ENCODE measurements around the gene FLT1. TPM values are rescaled to one million over a fixed set of nuclear protein-coding genes. Genes with fewer than 3 reads are reported as not detected.

FLT1 gene
- total and polyA plus RNA-seq, 2 of the 13 experiments (the other 11 are each of a cell fraction or from before 2014, with no cell fraction given): 0.02 TPM; not detected in 1

- CTCF ChIA-PET (ENCODE audit: low intra/inter-chr PET ratio, low total read pairs): no interaction called here
- FAIRE-seq: no peak
- Histone ChIP-seq H3K27ac (ENCODE audit: extremely low read length, insufficient read depth, low read length) (no peak overlapping the region), H4K20me1 (ENCODE audit: insufficient read depth, low read length) (no peaks in the 10 kb centered on the region), H2AFZ (ENCODE audit: low read length) (no peak overlapping the region), H3K9ac (ENCODE audit: insufficient read depth, low read depth, low read length) (no peak overlapping the region), H3K4me1 (ENCODE audit: insufficient read depth, low read length) (no peaks in the 10 kb centered on the region), H3K27me3 (ENCODE audit: control insufficient read depth in 1 of 2, insufficient read depth in 2 of 2, low read length in 2 of 2) (peaks cover 0 to 12% of the 10 kb centered on the region in 2 experiments; a peak in 1 of 5 replicates), H3K4me3 (replicated peaks in 1 of 3; ENCODE audit: insufficient read depth in 1 of 3, low read depth in 2 of 3, low read length in 3 of 3) (no peak overlapping the region), H3K36me3 (replicated peaks in 1 of 2; ENCODE audit: control insufficient read depth in 1 of 2, insufficient read depth in 2 of 2, low read length in 2 of 2) (no peaks in the 10 kb centered on the region), H3K9me3 (ENCODE audit: low read length) (0 out of 2 replicates have a peak, but pooled peaks cover 2% of the 10 kb centered on the region), H3K4me2 (ENCODE audit: low read depth, low read length) (no peak overlapping the region), H3K79me2 (ENCODE audit: insufficient read depth, low read length) (no peaks in the 10 kb centered on the region)
- in situ Hi-C loops (cut with HindIII; ENCODE audit: extremely low pct_ligation_motif_present, low pct_unique_long_range_greater_than_20kb): no loop called here
- DNase-seq (ENCODE audit: low spot score): no peak
- ATAC-seq: no peak
- intact Hi-C loops (cut with micrococcal nuclease; ENCODE audit: unreplicated experiment): no loop called here
- POLR2A ChIA-PET: no interaction called here
- no TSS peak for BruUV-seq (replicated peaks)
- WGBS (ENCODE audit: low lambda C conversion rate): 2% methylated on average over 4 of the region's 4 CpGs
- TF ChIP-seq ZNF800 (CRISPR knock-in tag; IDR thresholded peaks at IDR 0.05): no peak
These were observed 54.0 kb downstream of the FLT1 start for GRCh38 chr13:28440774-28441504.

- no peak for FAIRE-seq
- H3K36me3 ChIP-seq (replicated peaks in 1 of 2; ENCODE audit: control insufficient read depth in 1 of 2, insufficient read depth in 2 of 2, low read length in 2 of 2): no peaks in the 10 kb centered on the region
- 15% methylated on average over 12 of the region's 12 CpGs for WGBS (ENCODE audit: low lambda C conversion rate)
- no TSS peak for BruUV-seq (replicated peaks)
- POLR2A ChIA-PET: no interaction called here
- in situ Hi-C loops (cut with HindIII; ENCODE audit: extremely low pct_ligation_motif_present, low pct_unique_long_range_greater_than_20kb) (no loop called here), intact Hi-C loops (cut with micrococcal nuclease; ENCODE audit: unreplicated experiment) (no loop called here)
- no peaks in the 10 kb centered on the region for H3K9me3 ChIP-seq (ENCODE audit: low read length)
- peaks cover 0 to 22% of the 10 kb centered on the region in 2 experiments; a peak in 1 of 5 replicates for H3K27me3 ChIP-seq (ENCODE audit: control insufficient read depth in 1 of 2, insufficient read depth in 2 of 2, low read length in 2 of 2)
- no peaks in the 10 kb centered on the region for H4K20me1 ChIP-seq (ENCODE audit: insufficient read depth, low read length)
- H3K4me1 ChIP-seq (ENCODE audit: insufficient read depth, low read length): no peaks in the 10 kb centered on the region
- H3K79me2 ChIP-seq (ENCODE audit: insufficient read depth, low read length): no peaks in the 10 kb centered on the region
- H3K4me2 ChIP-seq (ENCODE audit: low read depth, low read length): no peak overlapping the region
- no peak overlapping the region for H3K4me3 ChIP-seq (replicated peaks in 1 of 3; ENCODE audit: insufficient read depth in 1 of 3, low read depth in 2 of 3, low read length in 3 of 3)
- H3K27ac ChIP-seq (ENCODE audit: extremely low read length, insufficient read depth, low read length): no peak overlapping the region
- no peak overlapping the region for H2AFZ ChIP-seq (ENCODE audit: low read length)
- CTCF ChIA-PET (ENCODE audit: low intra/inter-chr PET ratio, low total read pairs): no interaction called here
- no peak overlapping the region for H3K9ac ChIP-seq (ENCODE audit: insufficient read depth, low read depth, low read length)
- DNase-seq (ENCODE audit: low spot score): no peak
- ATAC-seq: no peak
- TF ChIP-seq MATR3 (CRISPR knock-in tag; IDR thresholded peaks at IDR 0.05): no peak
- no peak for TF ChIP-seq TCF12 (IDR thresholded peaks at IDR 0.05)
- TF ChIP-seq TCF12 (CRISPR knock-in tag; IDR thresholded peaks at IDR 0.05): no peak
- no peak for TF ChIP-seq ZNF337 (CRISPR knock-in tag; IDR thresholded peaks at IDR 0.05; ENCODE audit: borderline replicate concordance, low read depth)
- no peak for TF ChIP-seq NFIB (CRISPR knock-in tag; IDR thresholded peaks at IDR 0.05; ENCODE audit: borderline replicate concordance)
- no peak for TF ChIP-seq SOX5 (CRISPR knock-in tag; IDR thresholded peaks at IDR 0.05; ENCODE audit: borderline replicate concordance)
- TF ChIP-seq NR1H2 (CRISPR knock-in tag; IDR thresholded peaks at IDR 0.05; ENCODE audit: borderline replicate concordance, low read depth): no peak
- TF ChIP-seq ZNF605 (CRISPR knock-in tag; IDR thresholded peaks at IDR 0.05): no peak
- no peak for TF ChIP-seq MEIS1 (CRISPR knock-in tag; IDR thresholded peaks at IDR 0.05; ENCODE audit: borderline replicate concordance)
- no peak for TF ChIP-seq KLF16 (CRISPR knock-in tag; IDR thresholded peaks at IDR 0.05)
These were observed 56.2 kb downstream of the FLT1 start for GRCh38 chr13:28438598-28439334.
